Glutamatergic neuron (in vitro differentiated cells): ENCODE measurements around the gene MYOZ2. TPM values are rescaled to one million over a fixed set of nuclear protein-coding genes. Genes with fewer than 3 reads are reported as not detected.
"Not testable (repeated sequence)": the region's sequence is repeated elsewhere in the genome, so short reads cannot be mapped to it uniquely, and the experiment has no call there.

Experiments
- DNase-seq: peaks from one replicate; pipeline ENCODE4 v3.0.0; 2022
- H3K27ac Mint-ChIP-seq: one replicate; pipeline ENCODE4 v1.8.0; 2020; ENCODE audit warnings: mild to moderate bottlenecking, mixed read lengths, inconsistent platforms; ENCODE audit not compliant: unreplicated experiment
- H3K27me3 Mint-ChIP-seq: one replicate; pipeline ENCODE4 v1.8.0; 2020; ENCODE audit warnings: mild to moderate bottlenecking, moderate library complexity, mixed read lengths, inconsistent platforms; ENCODE audit not compliant: unreplicated experiment
- H3K36me3 Mint-ChIP-seq: one replicate; pipeline ENCODE4 v1.8.0; 2020; ENCODE audit warnings: mild to moderate bottlenecking, mixed read lengths, inconsistent platforms; ENCODE audit not compliant: unreplicated experiment
- H3K4me1 Mint-ChIP-seq: one replicate; pipeline ENCODE4 v1.8.0; 2020; ENCODE audit warnings: mild to moderate bottlenecking, low read depth, mixed read lengths, inconsistent platforms; ENCODE audit not compliant: unreplicated experiment
- H3K4me3 Mint-ChIP-seq: one replicate; pipeline ENCODE4 v1.8.0; 2020; ENCODE audit warnings: mild to moderate bottlenecking, mixed read lengths, inconsistent platforms; ENCODE audit not compliant: unreplicated experiment
- H3K9me3 Mint-ChIP-seq: one replicate; pipeline ENCODE4 v1.8.0; 2020; ENCODE audit warnings: mild to moderate bottlenecking, moderate library complexity, mixed read lengths, inconsistent platforms; ENCODE audit not compliant: unreplicated experiment
- CTCF ChIP-seq: fragments of 200-600 bp; sonication (generic); IDR thresholded peaks from one replicate; pipeline ENCODE4 v1.5.0; 2021; ENCODE audit not compliant: partially characterized antibody, unreplicated experiment
- total RNA-seq: library from RNA; stranded (reverse); fragmentation: NEBNext Ultra II Directional; extraction: Animal tissue kit (Norgen Biotek cat#: 25700); gene quantifications from one replicate; pipeline ENCODE4 v1.2.1, GENCODE V29; 2021; ENCODE audit not compliant: unreplicated experiment

The MYOZ2 gene
- total RNA-seq, 1 donor from 2014 or later = not detected

GRCh38 chr4:119170195-119170594 lies 34.6 kb downstream of the MYOZ2 start:
- H3K36me3 Mint-ChIP-seq = no peaks in the 10 kb centered on the region
- no peak for DNase-seq
- no peaks in the 10 kb centered on the region for H3K4me1 Mint-ChIP-seq
- no peak for TF ChIP-seq CTCF
- no peaks in the 10 kb centered on the region for H3K27me3 Mint-ChIP-seq
- H3K4me3 Mint-ChIP-seq = no peak overlapping the region
- no peak overlapping the region for H3K27ac Mint-ChIP-seq
- peaks cover 3% of the 10 kb centered on the region for H3K9me3 Mint-ChIP-seq

- no peaks in the 10 kb centered on the region for H3K4me1 Mint-ChIP-seq
- no peak for TF ChIP-seq CTCF
- H3K9me3 Mint-ChIP-seq = peaks cover 3% of the 10 kb centered on the region
- H3K27me3 Mint-ChIP-seq = no peaks in the 10 kb centered on the region
- no peak overlapping the region for H3K27ac Mint-ChIP-seq
- H3K36me3 Mint-ChIP-seq = no peaks in the 10 kb centered on the region
- no peak overlapping the region for H3K4me3 Mint-ChIP-seq
- no peak for DNase-seq
These were observed 36.6 kb downstream of the MYOZ2 start for GRCh38 chr4:119172223-119172622.

- DNase-seq, H3K27me3 Mint-ChIP-seq, H3K4me3 Mint-ChIP-seq, H3K4me1 Mint-ChIP-seq, H3K9me3 Mint-ChIP-seq, H3K27ac Mint-ChIP-seq, H3K36me3 Mint-ChIP-seq: not testable (repeated sequence)
These were observed 38.2 kb downstream of the MYOZ2 start for GRCh38 chr4:119173729-119174361.

GRCh38 chr4:119179011-119179410 lies 43.4 kb downstream of the MYOZ2 start:
- H3K9me3 Mint-ChIP-seq = peaks cover 3% of the 10 kb centered on the region
- no peak for TF ChIP-seq CTCF
- H3K27me3 Mint-ChIP-seq = peaks cover 3% of the 10 kb centered on the region
- H3K4me1 Mint-ChIP-seq = no peaks in the 10 kb centered on the region
- H3K36me3 Mint-ChIP-seq = no peaks in the 10 kb centered on the region
- no peak overlapping the region for H3K4me3 Mint-ChIP-seq
- DNase-seq = no peak
- no peak overlapping the region for H3K27ac Mint-ChIP-seq

GRCh38 chr4:119184128-119184527 lies 48.5 kb downstream of the MYOZ2 start:
- TF ChIP-seq CTCF = no peak
- Mint-ChIP-seq H3K27me3 (peaks cover 2% of the 10 kb centered on the region), H3K9me3 (peaks cover 2% of the 10 kb centered on the region), H3K27ac (no peak overlapping the region), H3K36me3 (no peaks in the 10 kb centered on the region), H3K4me3 (no peak overlapping the region), H3K4me1 (no peaks in the 10 kb centered on the region)
- no peak for DNase-seq
